NCI-H748 (cell line): ENCODE results near the gene COL25A1.
"Not testable (repeated sequence)": the region's sequence is repeated elsewhere in the genome, so short reads cannot be mapped to it uniquely, and the experiment has no call there.

Experiments
- DNase-seq: peaks from one replicate; lab custom pipeline; 2025; ENCODE audit not compliant: unreplicated experiment; lab: John Stamatoyannopoulos, UW

COL25A1 gene

GRCh38 chr4:108881986-108882385, 420.5 kb downstream of the COL25A1 start:
- no peak for DNase-seq

DNA sequence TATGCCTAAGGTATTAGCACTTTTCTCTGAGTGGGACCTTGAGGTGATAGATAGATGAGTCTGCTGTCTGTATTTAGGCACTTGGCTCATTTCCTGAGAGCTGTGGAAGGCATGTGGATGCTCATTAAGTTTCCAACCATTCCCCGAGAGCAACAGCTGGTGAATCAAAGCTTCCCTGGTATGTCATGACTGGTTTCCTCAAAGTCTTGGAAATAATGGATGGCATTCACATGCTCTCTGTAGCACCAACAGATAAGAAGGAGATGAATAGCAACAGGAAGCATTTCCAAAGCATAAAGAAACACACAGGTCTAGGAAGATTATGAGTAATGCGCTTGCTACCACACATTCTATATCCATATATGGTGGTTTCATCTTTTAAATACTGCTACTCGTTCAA, 421.3 kb downstream of the COL25A1 start:
- DNase-seq, result no peak

DNA sequence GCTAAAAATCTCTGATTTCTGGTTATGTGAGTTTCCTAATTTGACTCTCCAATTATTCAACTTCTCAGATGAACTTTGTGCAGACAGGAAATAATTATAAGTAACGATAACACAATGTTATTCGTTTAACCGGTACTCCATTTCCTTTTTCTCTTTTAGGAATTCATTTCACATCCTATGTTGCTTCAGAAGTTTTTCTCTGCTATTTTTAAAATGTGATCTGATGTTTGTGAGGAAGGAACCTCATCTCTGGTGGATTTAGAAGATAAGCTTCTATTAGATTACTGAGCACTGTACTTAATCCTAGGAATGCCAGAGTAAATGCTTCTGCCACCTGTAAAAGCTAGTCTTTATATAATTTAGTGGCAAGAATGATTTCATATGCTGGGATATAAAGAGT, 423.7 kb downstream of the COL25A1 start:
- DNase-seq, result no peak

- DNase-seq, result no peak
Measured at GRCh38 chr4:108877821-108878220, 424.6 kb downstream of the COL25A1 start.

DNA sequence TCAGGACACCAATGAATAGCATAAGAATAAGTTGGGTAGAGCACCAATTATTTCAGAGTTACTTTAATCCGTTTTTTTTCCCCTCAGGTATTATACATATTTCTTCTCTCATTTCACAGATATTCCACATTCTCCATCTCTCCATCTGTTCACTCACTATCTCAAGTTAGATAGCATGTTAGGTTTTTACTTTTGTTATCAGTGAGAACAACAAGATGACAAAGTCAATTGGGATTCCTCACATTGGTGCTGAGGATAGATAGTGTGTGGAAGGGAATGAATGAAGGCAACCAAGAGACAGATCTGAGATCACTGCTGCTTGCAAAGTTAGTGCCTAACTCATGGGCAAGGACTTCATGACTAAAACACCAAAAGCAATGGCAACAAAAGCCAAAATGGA, 427.7 kb downstream of the COL25A1 start:
- DNase-seq, result no peak

DNA sequence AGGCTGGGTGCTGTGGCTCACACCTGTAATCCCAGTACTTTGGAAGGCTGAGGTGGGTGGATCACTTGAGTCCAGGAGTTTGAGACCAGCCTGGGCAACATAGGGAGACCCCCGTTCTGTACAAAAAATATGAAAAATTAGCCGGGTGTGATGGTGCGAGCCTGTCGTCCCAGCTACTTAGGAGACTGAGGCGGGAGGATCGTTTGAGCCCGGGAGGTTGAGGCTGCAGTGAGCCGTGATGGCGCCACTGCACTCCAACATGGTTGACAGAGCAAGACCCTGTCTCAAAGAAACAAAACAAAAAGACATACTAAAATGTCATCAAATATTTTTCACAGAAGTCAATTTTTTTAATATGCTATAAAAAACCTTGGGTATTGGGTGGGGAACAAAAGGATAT, 432.5 kb downstream of the COL25A1 start:
- DNase-seq, result not testable (repeated sequence)

GRCh38 chr4:108868606-108869227, 433.7 kb downstream of the COL25A1 start:
- DNase-seq, result no peak

GRCh38 chr4:108867476-108867875, 435.0 kb downstream of the COL25A1 start:
- DNase-seq, result no peak

- DNase-seq, result no peak
Measured at GRCh38 chr4:108861334-108861733, 441.1 kb downstream of the COL25A1 start.

- no peak for DNase-seq
Measured at GRCh38 chr4:108854786-108855185, 447.7 kb downstream of the COL25A1 start.

DNA sequence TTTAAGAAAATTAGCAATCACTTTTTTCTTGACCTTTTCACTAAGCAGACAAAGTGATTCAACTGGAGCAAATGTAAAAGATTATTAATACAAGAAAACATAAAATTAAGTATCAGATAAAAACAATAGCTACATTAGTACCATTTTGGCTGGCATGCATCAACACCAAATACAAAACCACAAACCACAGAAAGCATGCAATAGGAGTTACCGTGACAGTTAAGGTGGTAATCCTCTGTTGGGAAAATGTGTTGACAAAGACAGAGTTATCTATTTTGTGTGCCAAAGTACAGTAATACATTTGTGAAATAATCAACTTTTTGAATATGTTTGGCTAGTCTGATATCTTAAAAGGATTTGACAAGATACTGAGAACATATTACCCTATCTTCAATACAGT, 449.8 kb downstream of the COL25A1 start:
- DNase-seq, result no peak

- DNase-seq, result no peak
Measured at GRCh38 chr4:108851366-108851765, 451.1 kb downstream of the COL25A1 start.

DNA sequence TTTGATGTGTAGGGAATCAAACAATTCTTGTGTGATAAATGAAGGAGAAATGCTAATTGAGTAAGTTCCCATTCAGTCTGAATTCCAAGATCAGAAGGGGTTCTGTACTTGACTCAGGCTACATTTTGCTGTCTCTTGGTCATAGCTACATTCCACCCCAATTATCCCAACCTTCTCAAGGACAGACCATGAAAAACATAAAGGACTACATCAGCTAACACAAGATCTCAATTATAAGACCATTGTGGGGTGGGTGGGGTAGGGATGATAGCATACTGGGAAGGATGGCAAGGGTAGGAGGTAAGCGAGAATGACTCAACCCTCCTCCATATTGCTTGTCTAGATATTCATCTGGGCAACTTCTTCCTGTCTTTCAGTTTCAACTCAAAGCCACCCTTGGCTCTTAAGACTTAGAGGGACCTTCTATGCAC, 452.2 kb downstream of the COL25A1 start:
- no peak for DNase-seq

DNA sequence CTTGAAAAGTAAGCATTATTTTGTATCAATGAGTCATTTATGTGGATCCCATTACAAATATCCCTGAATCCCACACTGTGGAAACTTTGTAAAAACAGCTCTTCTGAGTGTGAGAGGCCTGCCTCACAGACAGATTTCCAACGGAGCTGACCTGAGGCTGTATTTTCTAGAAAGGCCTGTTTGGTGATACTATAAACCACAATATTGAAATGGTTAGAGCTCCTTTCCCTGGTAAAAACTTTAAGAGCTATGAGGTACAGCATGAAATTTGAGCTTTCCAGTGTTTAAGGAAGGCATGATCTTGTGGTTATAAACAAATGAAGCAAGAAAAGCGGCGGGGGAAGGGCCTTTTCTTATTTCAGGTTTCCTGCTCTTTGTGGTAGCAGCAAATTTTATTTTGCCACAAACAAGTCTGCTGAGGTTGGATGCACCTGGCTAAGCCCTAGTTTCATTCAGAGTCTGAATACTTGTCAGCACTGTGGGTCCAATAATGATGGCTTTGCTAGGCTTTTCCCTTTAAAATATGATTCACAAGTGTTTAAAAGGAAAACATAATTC, 452.8 kb downstream of the COL25A1 start:
- no peak for DNase-seq

DNA sequence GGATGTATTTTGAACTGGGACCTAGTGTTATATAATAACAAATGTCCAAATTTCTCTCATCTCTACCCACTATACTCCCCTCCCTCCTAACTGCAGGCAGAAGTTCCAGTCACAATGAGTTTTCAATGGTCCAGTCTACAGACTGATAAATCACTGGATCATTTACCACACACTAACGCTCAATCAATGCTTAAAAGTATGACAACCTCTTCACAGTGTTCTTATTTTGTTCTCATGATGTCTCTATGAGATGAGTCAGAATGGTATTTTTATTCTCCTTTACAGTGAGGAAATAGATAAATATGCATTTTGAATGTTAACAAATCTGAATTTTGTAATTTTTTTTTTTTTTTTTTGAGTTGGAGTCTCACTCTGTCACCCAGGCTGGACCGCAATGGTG, 455.9 kb downstream of the COL25A1 start:
- DNase-seq, result no peak

DNA sequence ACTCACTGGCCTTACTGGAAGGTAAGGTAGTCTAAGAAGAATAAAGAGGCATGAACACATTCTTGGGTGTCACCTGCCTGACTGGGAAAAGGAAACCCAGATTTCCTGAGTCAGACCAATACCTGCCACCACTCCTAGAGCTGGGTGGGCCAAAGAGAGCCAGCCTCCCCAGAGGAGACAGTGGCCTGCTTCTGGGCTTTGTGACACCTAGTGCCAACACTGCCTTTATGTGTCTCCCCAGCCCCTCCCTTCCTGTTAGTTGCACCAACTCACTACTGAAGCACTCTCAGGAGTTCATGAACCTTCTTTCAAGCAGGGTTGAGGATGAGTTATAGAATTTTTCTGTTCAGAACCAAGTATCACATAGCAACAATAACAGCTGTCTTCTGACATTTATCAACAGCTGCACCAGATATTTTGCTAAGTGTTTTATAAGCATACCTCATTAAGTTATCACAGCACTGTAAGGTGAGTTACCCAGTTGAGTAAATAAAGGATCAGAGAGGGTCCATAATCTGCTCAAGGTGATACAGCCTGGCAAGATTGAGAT, 462.0 kb downstream of the COL25A1 start:
- DNase-seq, result no peak

DNA sequence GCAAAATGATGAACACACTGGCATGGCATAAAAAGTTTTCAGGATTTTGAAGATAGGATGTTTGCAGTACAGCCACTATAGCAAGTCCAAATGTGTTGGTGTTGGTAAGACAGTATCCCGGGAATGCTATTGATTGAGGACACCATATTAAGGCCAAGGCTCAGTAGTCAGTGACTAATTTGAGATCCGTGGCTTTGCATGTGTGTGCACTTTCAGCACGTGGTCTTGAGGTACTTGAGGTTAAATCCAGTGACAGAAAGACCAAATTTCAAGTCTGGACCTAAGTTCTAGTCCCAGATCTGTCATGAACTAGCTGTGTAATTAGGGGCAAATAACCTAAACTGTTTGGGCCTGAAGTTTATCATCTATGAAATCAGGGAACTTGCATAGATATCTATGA, 463.1 kb downstream of the COL25A1 start:
- DNase-seq, result no peak

GRCh38 chr4:108838451-108838850, 464.0 kb downstream of the COL25A1 start:
- DNase-seq, result no peak

- DNase-seq, result peak; percentile 29
Measured at GRCh38 chr4:108834835-108835384, 467.5 kb downstream of the COL25A1 start.

- DNase-seq, result no peak
Measured at GRCh38 chr4:108834166-108834834, 468.2 kb downstream of the COL25A1 start.

- no peak for DNase-seq
Measured at GRCh38 chr4:108833046-108833445, 469.4 kb downstream of the COL25A1 start.

- no peak for DNase-seq
Measured at GRCh38 chr4:108831886-108832285, 470.6 kb downstream of the COL25A1 start.
